Measurements from ENCODE around the gene ABI3BP. TPM values are rescaled to one million over a fixed set of nuclear protein-coding genes. Genes with fewer than 3 reads are reported as not detected.

Gene ABI3BP
- polyA plus RNA-seq, 1 of the 3 experiments (the other 2 are of a cell fraction) = 8.4 TPM

DNA sequence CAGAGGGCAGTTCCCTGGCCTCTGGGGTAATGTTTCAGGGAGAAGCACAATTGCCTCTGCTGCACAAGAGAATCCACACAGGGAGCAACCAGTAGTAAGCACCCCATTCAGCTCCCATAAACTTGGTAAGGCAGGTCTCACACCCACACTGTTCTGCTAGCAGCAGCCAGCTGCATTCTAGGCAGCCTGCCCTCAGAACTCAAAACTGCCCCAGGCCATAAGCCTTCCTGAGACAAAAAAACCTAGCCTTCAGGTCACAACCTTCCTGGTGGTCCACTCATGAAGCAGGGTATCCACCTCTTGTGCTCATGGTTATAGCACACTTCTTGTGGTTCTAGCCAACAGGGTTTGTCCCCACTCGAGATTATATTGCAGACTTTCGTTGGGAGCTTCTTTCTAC lies 33.7 kb upstream of the ABI3BP start (continued):
- TF ChIP-seq, protein P1, sequence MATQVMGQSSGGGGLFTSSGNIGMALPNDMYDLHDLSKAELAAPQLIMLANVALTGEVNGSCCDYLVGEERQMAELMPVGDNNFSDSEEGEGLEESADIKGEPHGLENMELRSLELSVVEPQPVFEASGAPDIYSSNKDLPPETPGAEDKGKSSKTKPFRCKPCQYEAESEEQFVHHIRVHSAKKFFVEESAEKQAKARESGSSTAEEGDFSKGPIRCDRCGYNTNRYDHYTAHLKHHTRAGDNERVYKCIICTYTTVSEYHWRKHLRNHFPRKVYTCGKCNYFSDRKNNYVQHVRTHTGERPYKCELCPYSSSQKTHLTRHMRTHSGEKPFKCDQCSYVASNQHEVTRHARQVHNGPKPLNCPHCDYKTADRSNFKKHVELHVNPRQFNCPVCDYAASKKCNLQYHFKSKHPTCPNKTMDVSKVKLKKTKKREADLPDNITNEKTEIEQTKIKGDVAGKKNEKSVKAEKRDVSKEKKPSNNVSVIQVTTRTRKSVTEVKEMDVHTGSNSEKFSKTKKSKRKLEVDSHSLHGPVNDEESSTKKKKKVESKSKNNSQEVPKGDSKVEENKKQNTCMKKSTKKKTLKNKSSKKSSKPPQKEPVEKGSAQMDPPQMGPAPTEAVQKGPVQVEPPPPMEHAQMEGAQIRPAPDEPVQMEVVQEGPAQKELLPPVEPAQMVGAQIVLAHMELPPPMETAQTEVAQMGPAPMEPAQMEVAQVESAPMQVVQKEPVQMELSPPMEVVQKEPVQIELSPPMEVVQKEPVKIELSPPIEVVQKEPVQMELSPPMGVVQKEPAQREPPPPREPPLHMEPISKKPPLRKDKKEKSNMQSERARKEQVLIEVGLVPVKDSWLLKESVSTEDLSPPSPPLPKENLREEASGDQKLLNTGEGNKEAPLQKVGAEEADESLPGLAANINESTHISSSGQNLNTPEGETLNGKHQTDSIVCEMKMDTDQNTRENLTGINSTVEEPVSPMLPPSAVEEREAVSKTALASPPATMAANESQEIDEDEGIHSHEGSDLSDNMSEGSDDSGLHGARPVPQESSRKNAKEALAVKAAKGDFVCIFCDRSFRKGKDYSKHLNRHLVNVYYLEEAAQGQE (IDR thresholded peaks at IDR 0.05; ENCODE audit: low read depth, low read length) = no peak
- no peak for TF ChIP-seq FOXM1 (IDR thresholded peaks at IDR 0.05; ENCODE audit: low read depth)
- TF ChIP-seq FOXJ3 (CRISPR knock-in tag; IDR thresholded peaks at IDR 0.05) = no peak
- TF ChIP-seq MAX (IDR thresholded peaks at IDR 0.05; ENCODE audit: low read depth) = no peak
- TF ChIP-seq YY1 (IDR thresholded peaks at IDR 0.05; ENCODE audit: low read depth) = no peak
- TF ChIP-seq SIN3A (IDR thresholded peaks at IDR 0.05; ENCODE audit: borderline replicate concordance, low read depth, low read length) = no peak
- TF ChIP-seq JUND (IDR thresholded peaks at IDR 0.05) = no peak

DNA sequence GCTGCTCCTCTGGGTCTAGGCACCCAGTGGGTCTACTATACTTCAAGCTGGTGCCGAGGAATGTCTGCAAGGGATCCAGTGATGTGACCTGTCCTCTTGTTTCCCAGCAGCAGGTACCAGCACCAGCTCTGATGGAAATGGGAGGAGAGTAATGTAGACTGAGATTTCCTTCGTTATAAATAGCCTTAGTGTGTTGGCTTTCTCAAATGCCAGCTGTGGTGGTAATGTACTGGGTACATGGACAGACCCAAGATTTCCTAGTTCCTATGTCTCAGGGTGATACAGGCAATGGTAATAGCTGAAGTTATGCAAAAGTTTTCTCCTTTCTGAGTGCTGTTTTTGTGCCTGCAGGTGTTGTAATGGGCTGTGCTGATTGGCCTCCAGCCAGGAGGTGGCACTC lies 33.0 kb upstream of the ABI3BP start:
- H3K27me3 ChIP-seq (ENCODE audit: insufficient read depth) = no peaks in the 10 kb centered on the region
- ChIA-PET CTCF (no interaction called here), POLR2A (no interaction called here)
- H3K36me3 ChIP-seq (replicated peaks in 1 of 2; ENCODE audit: control insufficient read depth in 1 of 2, insufficient read depth in 2 of 2, low read length in 1 of 2) = no peaks in the 10 kb centered on the region
- no peak overlapping the region for H3K4me3 ChIP-seq (ENCODE audit: low read depth in 2 of 2, low read length in 1 of 2)
- 100% methylated on average over 2 of the region's 2 CpGs for WGBS (ENCODE audit: low lambda C conversion rate)
- no peak overlapping the region for H2AFZ ChIP-seq (ENCODE audit: low read depth)
- no peaks in the 10 kb centered on the region for H3F3A ChIP-seq (replicated peaks; ENCODE audit: insufficient read depth)
- no peak for TF ChIP-seq USF2 (IDR thresholded peaks at IDR 0.05; ENCODE audit: borderline replicate concordance, low read depth, low read length)
- no peak for TF ChIP-seq RFX5 (IDR thresholded peaks at IDR 0.05; ENCODE audit: low read length)
- TF ChIP-seq POLR2AphosphoS5 (IDR thresholded peaks at IDR 0.05; ENCODE audit: low read depth, low read length) = no peak
- TF ChIP-seq GABPA (IDR thresholded peaks at IDR 0.05; ENCODE audit: low read depth) = no peak
- TF ChIP-seq, protein P2, sequence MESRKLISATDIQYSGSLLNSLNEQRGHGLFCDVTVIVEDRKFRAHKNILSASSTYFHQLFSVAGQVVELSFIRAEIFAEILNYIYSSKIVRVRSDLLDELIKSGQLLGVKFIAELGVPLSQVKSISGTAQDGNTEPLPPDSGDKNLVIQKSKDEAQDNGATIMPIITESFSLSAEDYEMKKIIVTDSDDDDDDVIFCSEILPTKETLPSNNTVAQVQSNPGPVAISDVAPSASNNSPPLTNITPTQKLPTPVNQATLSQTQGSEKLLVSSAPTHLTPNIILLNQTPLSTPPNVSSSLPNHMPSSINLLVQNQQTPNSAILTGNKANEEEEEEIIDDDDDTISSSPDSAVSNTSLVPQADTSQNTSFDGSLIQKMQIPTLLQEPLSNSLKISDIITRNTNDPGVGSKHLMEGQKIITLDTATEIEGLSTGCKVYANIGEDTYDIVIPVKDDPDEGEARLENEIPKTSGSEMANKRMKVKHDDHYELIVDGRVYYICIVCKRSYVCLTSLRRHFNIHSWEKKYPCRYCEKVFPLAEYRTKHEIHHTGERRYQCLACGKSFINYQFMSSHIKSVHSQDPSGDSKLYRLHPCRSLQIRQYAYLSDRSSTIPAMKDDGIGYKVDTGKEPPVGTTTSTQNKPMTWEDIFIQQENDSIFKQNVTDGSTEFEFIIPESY (IDR thresholded peaks at IDR 0.05; ENCODE audit: borderline replicate concordance, low read depth) = no peak
- no peak for DNase-seq
- no peak overlapping the region for H3K4me2 ChIP-seq
- no peaks in the 10 kb centered on the region for H4K20me1 ChIP-seq (ENCODE audit: insufficient read depth)
- no peaks in the 10 kb centered on the region for H3K79me2 ChIP-seq (ENCODE audit: insufficient read depth)
- H3K9me2 ChIP-seq = no peaks in the 10 kb centered on the region
- no peak overlapping the region for H3K9ac ChIP-seq
- H3K9me3 ChIP-seq = no peaks in the 10 kb centered on the region
- no peaks in the 10 kb centered on the region for H3K4me1 ChIP-seq (ENCODE audit: control insufficient read depth in 1 of 2, insufficient read depth in 2 of 2, low read depth in 1 of 2, low read length in 1 of 2)
- no peak overlapping the region for H3K27ac ChIP-seq (ENCODE audit: low read depth in 2 of 2, low read length in 1 of 2)
